Ectodermal cell (in vitro differentiated cells): ENCODE measurements around the gene CDC37.
A peak's percentile ranks its signal among the peaks of the same experiment; 100 is the strongest.
"Not testable (repeated sequence)": the region's sequence is repeated elsewhere in the genome, so short reads cannot be mapped to it uniquely, and the experiment has no call there.

ENCODE experiments used
- H3K27ac ChIP-seq: 2 replicates; pipeline ENCODE4 v1.7.0; 2013; ENCODE audit warnings: mild to moderate bottlenecking, low read depth, low read length; ENCODE audit not compliant: insufficient read depth, poor library complexity, severe bottlenecking
- H3K27me3 ChIP-seq: 2 replicates; pipeline ENCODE4 v1.7.0; 2013; ENCODE audit warnings: mild to moderate bottlenecking, low read length; ENCODE audit not compliant: insufficient read depth, control insufficient read depth, poor library complexity, severe bottlenecking
- H3K36me3 ChIP-seq: one replicate; pipeline ENCODE4 v1.7.0; 2013; ENCODE audit warnings: low read length; ENCODE audit not compliant: control insufficient read depth, insufficient read depth
- H3K4me1 ChIP-seq: one replicate; pipeline ENCODE4 v1.7.0; 2013; ENCODE audit warnings: low read length; ENCODE audit not compliant: control insufficient read depth, insufficient read depth
- H3K4me3 ChIP-seq: 2 replicates; pipeline ENCODE4 v1.7.0; 2013; ENCODE audit warnings: low read depth, low read length, control low read depth; ENCODE audit not compliant: insufficient read depth
- H3K9me3 ChIP-seq: 2 replicates; pipeline ENCODE4 v1.7.0; 2013; ENCODE audit warnings: mild to moderate bottlenecking, low read length, moderate library complexity; ENCODE audit not compliant: control insufficient read depth
- WGBS, 2 experiments: methylation state at CpG; one replicate each; pipeline ENCODE4 v1.1.7; 2013; ENCODE audit warnings: missing lambda C conversion rate in 2 of 2; 5-methylcytosine and 5-hydroxymethylcytosine counted together

CDC37 gene

GRCh38 chr19:10408511-10409283, 5.4 kb upstream of the CDC37 start:
- Histone ChIP-seq H3K9me3 (no peaks in the 10 kb centered on the region), H3K27me3 (peaks cover 42% of the 10 kb centered on the region), H3K4me3 (no peak overlapping the region), H3K27ac (no peak overlapping the region), H3K36me3 (no peaks in the 10 kb centered on the region), H3K4me1 (no peaks in the 10 kb centered on the region)
- WGBS, 2 experiments: 80 to 81% methylated on average over 18 of the region's 18 CpGs

GRCh38 chr19:10407096-10407495, 3.8 kb upstream of the CDC37 start:
- H3K9me3 ChIP-seq: no peaks in the 10 kb centered on the region
- no peak overlapping the region for H3K4me3 ChIP-seq
- H3K27me3 ChIP-seq: peaks cover 42% of the 10 kb centered on the region
- peaks cover 4% of the 10 kb centered on the region for H3K4me1 ChIP-seq
- no peaks in the 10 kb centered on the region for H3K36me3 ChIP-seq
- no peak overlapping the region for H3K27ac ChIP-seq

- Histone ChIP-seq H3K4me1 (peaks cover 5% of the 10 kb centered on the region), H3K27ac (no peak overlapping the region), H3K4me3 (no peak overlapping the region), H3K27me3 (peaks cover 42% of the 10 kb centered on the region), H3K36me3 (no peaks in the 10 kb centered on the region), H3K9me3 (no peaks in the 10 kb centered on the region)
- WGBS, 2 experiments: 77 to 79% methylated on average over 6 of the region's 6 CpGs
These were observed 2.8 kb upstream of the CDC37 start for GRCh38 chr19:10406191-10406590.

- 19 to 23% methylated on average over 36 to 40 of the region's 43 CpGs for WGBS, 2 experiments
- peak overlapping the region; percentile 95 for H3K4me3 ChIP-seq
- peaks cover 42% of the 10 kb centered on the region for H3K27me3 ChIP-seq
These were observed 1.8 kb upstream of the CDC37 start for GRCh38 chr19:10404888-10405820.

GRCh38 chr19:10402441-10403038, 802 bp downstream of the CDC37 start:
- Histone ChIP-seq H3K36me3 (no peaks in the 10 kb centered on the region), H3K4me1 (peaks cover 5% of the 10 kb centered on the region), H3K4me3 (peak overlapping the region; percentile 95), H3K27me3 (peaks cover 31% of the 10 kb centered on the region), H3K27ac (no peak overlapping the region), H3K9me3 (no peaks in the 10 kb centered on the region)
- 5 to 6% methylated on average over 15 of the region's 15 CpGs for WGBS, 2 experiments

More at GRCh38 chr19:10404888-10405820, 1.8 kb upstream of the CDC37 start:
- H3K36me3 ChIP-seq: no peaks in the 10 kb centered on the region
- H3K27ac ChIP-seq: no peak overlapping the region
- H3K9me3 ChIP-seq: no peaks in the 10 kb centered on the region
- H3K4me1 ChIP-seq: peaks cover 5% of the 10 kb centered on the region

DNA sequence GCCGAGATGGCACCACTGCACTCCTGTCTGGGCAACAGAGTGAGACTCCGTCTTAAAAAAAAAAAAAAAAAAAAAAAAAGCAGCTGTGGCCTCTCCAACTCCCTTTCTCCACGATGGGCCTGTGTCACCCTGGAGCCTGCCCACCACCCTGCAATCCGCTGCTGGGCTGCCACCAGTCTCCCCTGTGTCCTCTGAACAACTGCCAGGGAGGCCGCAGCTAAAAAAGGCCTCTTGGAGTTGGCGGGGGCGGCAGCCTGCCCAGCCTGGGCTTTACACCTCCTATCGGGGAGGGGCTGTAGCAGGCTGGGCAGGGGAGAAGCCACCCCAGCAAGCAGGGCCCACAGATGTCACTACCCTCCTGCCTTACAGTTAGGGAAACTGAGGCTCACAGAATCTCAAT, 3.5 kb downstream of the CDC37 start:
- 90 to 95% methylated on average over 8 of the region's 8 CpGs for WGBS, 2 experiments
- Histone ChIP-seq H3K27me3 (peaks cover 7% of the 10 kb centered on the region), H3K9me3 (no peaks in the 10 kb centered on the region), H3K27ac (no peak overlapping the region), H3K4me3 (no peak overlapping the region), H3K4me1 (peaks cover 5% of the 10 kb centered on the region), H3K36me3 (peaks cover 5% of the 10 kb centered on the region)

DNA sequence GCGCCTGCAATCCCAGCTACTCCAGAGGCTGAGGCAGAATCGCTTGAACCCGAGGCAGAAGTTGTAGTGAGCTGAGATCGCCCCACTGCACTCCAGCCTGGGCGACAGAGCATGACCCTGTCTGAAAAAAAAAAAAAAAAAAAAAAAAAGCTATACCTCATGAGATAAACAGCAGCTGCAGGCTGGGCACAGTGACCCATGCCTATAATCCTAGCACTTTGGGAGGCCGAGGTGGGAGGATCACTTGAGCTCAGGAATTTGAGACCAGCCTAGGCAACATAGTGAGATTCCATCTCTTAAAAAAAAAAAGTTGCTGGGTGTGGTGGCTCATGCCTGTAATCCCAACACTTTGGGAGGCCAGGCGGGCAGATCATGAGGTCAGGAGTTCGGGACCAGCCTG, 4.0 kb downstream of the CDC37 start:
- H3K4me3 ChIP-seq, H3K36me3 ChIP-seq, H3K27me3 ChIP-seq, H3K9me3 ChIP-seq, H3K4me1 ChIP-seq, H3K27ac ChIP-seq: not testable (repeated sequence)
- 96% methylated on average over 8 of the region's 8 CpGs for WGBS, 2 experiments

DNA sequence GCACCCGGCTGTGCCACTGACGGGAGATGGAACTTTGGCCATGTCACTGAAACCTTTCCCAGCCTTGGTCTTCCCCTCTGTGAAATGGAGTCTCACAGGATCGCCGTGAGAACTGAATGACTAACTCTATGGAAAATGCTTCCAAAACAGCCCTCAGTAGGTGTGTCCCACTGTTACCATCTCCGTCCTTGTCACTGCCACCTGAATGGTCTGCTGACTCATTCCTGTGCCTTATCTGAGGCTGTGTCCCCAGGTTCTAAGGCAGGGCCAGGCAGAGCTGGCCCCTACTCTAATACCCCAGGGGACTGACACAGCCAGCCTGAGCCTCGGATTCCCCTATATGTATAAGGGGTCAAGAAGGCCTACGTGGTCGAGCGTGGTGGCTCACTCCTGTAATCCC, 4.5 kb downstream of the CDC37 start:
- Histone ChIP-seq H3K4me1 (peaks cover 5% of the 10 kb centered on the region), H3K4me3 (no peak overlapping the region), H3K9me3 (no peaks in the 10 kb centered on the region), H3K27ac (no peak overlapping the region), H3K27me3 (no peaks in the 10 kb centered on the region), H3K36me3 (peaks cover 8% of the 10 kb centered on the region)
- 93 to 95% methylated on average over 9 of the region's 9 CpGs for WGBS, 2 experiments

DNA sequence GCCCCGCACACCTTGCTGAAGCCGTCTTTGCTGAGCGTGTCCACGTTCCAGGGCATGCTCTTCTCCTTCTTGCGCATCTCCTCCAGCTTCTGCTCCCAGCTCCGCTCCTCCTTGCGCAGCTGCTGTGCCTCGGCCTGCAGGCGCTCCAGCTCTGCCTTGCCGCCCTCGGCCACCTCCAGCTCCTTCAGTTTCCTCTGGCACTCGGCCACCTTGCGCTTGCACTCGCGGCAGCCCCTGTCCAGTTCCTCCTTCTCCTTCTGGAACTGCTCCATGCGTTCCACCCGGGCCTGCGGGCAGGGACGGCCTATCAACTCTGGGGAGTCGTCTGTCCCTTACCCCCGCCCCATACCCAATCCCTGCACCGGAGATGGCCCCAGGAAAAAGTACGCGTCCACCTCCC, 7.4 kb downstream of the CDC37 start:
- Histone ChIP-seq H3K27ac (no peak overlapping the region), H3K4me3 (no peak overlapping the region), H3K27me3 (no peaks in the 10 kb centered on the region), H3K36me3 (peaks cover 18% of the 10 kb centered on the region), H3K4me1 (no peaks in the 10 kb centered on the region), H3K9me3 (no peaks in the 10 kb centered on the region)
- 95% methylated on average over 24 of the region's 24 CpGs for whole genome bisulfite sequencing, 2 experiments

- no peak overlapping the region for H3K4me3 ChIP-seq
- WGBS, 2 experiments: 96 to 97% methylated on average over 22 to 25 of the region's 26 CpGs
- H3K36me3 ChIP-seq: peaks cover 18% of the 10 kb centered on the region
- H3K9me3 ChIP-seq: no peaks in the 10 kb centered on the region
- H3K27ac ChIP-seq: no peak overlapping the region
- H3K27me3 ChIP-seq: no peaks in the 10 kb centered on the region
- no peaks in the 10 kb centered on the region for H3K4me1 ChIP-seq
These were observed 7.9 kb downstream of the CDC37 start for GRCh38 chr19:10395436-10395835.
